NCI-H345 (cell line): ENCODE results near the gene CFAP74.

Experiments used
- DNase-seq: peaks from one replicate; lab custom pipeline; 2025; lab: John Stamatoyannopoulos, UW

Gene CFAP74

DNA sequence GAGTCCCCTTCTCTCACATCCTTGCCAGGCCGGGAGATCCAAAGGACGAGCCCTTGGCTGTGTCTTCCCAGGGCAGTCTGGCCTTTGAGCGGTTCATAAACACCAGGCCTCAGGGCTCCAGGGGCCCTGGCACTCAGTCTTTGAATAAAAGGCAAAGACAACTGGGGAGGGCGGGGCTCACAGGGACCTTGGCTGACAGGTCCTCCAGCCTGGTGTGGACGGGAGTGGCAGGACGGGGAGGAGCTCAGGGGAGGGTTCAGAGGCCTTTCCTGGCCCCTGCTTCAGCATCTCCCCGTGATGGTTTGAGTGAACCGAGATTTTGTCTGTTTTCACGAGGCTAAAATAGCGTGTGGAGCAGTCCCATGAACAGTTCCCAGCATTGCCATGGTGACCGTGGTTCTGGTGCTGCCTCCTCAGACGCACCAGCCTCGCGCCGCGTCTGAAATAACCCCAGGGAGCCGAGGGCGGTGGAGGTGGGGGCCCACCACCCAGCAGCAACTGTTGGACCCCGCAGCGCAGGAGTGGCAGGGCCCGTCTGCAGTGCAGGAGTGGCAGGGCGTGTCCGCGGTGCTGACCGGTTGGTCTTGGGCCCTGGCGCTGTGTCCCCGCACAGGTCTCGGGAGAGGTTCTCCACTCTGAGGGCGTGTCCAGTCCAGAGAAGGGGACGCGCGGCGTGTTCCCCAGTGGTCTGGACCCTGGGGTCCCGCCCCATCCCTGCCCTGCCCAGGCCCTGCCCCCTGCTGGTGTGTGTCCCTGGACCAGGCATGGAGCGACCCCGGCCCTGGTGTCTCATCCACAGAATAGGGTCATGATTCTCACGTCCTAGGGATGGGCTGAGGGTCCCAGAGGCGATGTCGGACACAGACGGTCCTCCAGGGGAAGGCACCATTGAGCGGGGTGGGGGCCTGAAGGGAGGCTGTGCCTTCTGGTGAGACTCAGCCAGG is 39.5 kb upstream of the CFAP74 start:
- DNase-seq = no peak

DNA sequence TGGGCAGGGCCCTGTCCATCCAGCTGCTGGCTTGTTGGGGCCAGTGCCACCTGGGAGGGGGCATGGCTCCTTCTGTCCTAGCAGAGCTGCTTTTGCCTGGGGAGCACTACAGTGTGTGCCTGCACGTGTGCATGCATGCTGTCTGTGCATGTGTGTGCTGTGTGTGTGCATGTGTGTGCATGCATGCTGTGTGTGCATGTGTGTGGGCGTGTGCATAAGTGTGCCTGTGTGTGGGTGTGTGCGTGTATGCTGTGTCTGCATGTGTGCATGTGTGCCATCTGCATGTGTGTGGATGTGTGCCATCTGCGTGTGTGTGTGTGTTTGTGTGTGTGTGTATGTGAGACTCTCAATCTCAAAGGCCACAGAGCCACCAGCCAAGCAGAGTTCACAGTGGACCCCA is 38.3 kb upstream of the CFAP74 start:
- no peak for DNase-seq

DNA sequence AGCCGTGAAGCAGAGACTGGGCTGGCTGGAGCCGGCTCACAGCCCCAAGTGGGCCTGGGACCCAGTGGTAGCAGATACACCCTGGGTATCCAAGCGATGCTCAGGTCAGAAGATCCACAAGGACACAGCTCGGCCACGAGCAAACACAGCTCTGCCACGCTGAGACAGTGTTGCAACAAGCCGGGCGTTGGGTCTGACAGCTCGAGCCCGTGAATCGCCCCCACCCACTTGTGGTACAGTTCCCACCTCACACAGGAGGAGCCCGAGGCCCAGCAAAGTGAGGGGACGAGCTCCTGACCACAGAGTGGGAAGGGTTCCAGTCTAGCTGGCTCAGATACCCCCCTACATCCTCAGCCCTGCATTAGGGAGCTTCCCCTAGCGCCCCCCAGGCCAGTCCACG is 37.7 kb upstream of the CFAP74 start:
- no peak for DNase-seq

DNA sequence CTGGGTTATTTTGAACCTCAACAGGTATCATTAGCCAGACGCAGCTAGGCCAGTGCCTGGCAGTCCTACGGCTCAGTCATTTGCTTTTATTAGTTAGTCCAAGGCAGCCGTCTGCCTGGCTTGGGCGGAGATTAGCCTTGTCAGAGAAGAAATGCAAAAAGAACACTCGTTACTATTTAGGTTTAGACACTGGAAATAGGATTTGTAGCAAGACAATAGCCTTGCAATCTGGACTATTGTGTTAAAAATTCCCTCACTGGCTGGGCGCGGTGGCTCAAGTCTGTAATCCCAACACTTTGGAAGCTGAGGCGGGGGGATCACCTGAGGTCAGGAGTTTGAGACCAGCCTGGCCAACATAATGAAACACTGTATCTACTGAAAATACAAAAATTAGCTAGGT is 35.7 kb upstream of the CFAP74 start:
- no peak for DNase-seq

DNA sequence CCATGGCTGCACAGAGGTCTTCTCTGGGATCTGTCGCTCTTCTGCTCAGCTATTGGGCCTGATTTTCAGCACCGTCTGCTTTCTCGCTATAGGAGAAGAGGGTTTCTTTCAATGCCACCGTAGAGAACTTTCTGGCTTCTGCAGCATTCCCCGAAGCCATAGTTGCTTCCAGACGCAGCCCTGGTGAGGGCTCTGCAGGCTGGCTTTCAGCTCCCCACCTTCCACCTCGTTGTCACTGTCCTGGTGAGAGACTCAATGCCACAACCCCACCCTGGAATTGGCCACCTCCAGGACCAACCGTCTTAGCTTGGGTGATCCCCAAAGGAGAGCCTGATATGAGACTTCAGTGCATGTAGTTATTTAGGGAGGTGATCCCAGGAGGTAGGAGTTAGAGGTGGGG is 34.6 kb upstream of the CFAP74 start:
- no peak for DNase-seq

DNA sequence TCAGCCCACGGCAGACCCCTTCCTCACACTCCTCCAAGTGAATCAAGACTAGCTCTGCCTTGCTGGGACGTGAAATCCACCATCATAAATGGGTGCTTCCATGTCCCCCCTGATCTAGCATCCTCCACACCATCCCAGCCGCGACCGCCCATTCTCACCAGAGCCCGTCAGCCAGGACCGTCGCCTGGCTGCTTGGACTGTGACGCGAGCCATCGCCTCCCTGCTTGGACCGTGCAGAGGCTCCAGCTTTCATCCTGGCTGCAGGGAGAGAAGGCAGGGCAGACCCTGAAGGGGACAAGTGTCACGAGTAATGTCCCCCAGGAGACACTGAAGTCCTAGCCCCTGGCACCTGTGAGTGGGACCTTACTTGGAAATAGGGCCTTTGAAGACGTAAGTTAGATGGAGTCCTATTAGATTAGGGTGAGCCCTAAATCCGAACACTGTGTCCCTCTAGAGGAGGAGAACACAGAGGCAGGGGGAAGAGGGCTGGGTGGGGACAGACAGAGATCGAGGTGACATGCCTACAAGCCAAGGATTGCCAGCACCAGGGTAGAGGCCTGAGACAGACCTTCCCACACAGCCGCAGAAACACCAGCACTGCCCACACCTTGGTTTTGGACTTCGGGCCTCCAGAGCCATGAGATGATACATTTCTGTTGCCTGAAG is 33.9 kb upstream of the CFAP74 start:
- no peak for DNase-seq

DNA sequence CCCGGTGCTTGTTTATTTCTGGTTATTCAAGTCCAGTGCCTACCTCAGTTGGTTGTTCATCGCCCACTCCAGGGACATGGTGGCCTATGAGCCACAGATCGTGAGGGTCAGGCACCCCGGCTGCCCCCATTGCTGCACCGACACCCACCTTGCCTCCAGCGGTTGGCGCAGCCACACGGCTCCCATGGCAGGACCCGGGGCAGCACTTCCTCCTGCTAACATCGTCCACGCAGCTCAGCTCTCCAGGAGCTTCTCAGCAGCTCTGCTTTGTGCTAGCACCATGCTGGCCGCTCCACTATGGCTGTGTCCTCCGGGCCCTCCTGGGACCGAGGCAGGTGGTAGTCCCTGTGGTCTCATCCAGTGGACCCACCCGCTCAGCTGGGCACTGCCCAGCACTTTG is 32.7 kb upstream of the CFAP74 start:
- no peak for DNase-seq

DNA sequence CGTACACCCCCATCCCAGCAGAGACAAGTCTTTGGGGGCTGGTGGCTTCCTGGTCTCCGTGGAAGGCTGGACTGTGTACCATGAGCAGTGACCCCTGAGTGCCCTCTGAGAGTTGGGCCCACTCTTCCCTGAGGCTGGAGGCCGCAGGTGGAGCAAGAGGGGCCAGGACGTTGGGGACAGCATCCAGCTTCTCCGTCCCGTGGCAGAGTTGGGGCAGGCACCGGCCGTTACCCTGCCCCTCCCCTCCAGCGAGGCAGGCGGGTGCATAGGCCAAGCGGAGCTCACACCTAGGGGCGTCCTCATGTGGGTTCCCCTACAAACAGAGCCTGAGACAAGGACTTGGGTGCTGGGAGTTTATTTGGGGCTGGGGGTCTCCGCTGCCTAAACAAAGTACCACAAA is 29.6 kb upstream of the CFAP74 start:
- no peak for DNase-seq

DNA sequence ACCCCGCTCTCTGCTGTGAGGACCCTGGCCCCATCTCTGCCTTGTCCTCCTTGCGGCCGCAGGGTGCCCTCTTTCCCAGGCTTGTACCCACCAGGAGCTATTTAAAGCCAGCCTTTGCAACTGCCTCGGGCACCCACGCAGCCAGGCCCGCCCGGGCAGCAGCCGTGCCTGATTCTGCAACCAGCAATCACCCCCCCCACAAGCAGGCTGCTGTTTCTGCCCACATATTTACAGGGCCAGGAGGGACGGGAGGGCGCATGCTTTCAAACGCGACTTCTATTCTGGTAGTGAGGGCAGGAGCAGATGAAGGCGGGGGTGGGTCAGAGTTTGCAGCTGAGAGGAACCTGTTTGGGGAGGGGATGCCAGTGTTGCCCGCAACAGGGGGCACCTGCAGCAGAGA is 29.2 kb upstream of the CFAP74 start:
- no peak for DNase-seq

DNA sequence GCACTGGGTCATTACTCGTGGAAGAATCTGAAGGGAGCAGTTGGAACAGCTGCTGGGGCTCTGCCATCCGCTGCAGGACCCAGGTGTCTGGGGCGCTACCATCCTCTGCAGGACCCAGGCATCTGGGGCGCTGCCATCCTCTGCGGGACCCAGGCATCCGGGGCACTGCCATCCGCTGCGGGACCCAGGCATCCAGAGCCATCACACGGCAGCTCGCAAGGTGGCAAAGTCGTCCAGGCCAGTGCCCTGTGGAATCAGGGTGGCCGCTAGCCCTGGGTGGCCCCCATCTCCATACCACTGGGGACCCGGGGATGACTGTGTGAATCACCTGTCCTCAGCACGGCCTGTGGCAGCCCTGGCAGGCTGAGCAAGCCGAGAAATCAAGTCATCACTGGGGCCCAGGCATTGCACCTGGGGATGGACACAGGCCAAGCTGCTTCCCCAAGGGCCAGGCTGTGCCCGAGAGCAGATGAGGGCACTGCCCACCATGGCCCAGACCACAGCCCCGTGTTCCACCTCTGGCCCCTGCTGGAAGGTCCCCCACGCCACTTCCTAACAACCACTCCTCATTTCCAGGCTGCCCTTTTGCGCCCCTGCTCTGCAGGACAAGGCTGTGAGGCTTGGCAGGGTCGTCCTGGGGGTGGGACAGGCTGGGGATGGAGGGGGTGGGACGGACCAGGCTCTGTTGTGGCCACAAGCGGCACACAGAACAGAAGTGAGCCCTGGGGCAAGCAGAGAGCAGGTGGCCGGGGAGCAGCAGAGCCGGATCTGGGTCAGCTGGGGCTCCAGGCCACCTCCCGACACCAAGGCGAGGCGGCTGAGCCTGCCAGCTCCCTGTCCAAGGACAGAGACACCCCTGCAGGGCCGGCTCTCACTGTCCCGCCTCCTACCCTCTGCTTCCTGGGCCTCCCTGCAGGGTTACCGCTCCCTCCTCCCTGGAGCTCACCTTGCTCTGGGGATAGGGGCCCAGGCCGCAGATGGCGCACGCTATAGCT is 28.3 kb upstream of the CFAP74 start:
- no peak for DNase-seq

DNA sequence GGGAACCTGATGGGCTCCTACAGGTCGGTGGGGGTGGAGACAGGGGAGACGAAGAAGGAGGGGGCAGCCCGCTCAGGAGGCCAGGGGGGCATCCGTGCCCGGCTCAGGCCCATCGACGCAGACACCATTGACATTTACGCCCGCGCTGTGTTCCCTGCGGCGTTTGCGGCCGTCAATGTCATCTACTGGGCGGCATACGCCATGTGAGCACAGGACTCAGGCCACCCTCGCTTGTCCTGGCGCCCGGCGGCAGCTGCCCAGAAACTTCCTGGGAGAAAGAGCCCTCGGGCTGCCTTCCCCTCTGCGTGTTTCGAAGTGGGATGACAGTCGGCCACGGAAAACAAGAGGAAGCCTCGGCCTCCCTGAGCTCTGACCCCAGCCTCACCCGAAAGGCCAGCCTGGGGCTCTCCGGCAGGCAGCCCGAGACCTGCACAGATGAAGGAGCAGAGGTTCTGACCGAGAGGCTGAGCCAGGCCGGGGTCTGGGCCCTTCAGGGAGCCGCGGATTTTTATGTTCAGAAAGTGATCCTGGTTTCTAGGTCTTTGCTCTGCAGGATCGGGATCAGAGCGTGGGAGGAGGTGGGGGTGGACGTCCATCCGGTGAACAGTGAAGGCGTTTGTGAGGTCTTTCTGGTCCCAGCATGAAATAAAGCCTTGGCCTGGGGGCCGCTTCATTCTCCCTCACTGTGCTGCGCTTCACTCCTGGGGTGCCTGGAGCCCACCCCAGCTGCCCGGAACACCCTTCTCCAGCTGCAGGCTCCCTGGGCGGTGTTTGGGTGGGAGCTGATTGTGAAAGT is 26.7 kb upstream of the CFAP74 start:
- DNase-seq = no peak

DNA sequence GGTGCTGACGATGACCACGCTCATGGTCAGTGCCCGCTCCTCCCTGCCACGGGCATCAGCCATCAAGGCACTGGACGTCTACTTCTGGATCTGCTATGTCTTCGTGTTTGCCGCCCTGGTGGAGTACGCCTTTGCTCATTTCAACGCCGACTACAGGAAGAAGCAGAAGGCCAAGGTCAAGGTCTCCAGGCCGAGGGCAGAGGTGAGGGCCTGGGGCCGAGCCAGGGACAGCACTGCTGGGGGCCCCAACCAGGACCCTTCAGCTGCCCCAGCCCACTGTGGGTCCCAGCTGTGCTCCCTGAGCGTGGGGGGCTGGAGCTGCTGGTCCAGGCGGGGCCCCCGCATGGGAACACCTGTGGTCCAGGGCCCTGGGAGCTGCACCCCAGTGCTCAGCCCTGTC is 26.0 kb upstream of the CFAP74 start:
- no peak for DNase-seq

DNA sequence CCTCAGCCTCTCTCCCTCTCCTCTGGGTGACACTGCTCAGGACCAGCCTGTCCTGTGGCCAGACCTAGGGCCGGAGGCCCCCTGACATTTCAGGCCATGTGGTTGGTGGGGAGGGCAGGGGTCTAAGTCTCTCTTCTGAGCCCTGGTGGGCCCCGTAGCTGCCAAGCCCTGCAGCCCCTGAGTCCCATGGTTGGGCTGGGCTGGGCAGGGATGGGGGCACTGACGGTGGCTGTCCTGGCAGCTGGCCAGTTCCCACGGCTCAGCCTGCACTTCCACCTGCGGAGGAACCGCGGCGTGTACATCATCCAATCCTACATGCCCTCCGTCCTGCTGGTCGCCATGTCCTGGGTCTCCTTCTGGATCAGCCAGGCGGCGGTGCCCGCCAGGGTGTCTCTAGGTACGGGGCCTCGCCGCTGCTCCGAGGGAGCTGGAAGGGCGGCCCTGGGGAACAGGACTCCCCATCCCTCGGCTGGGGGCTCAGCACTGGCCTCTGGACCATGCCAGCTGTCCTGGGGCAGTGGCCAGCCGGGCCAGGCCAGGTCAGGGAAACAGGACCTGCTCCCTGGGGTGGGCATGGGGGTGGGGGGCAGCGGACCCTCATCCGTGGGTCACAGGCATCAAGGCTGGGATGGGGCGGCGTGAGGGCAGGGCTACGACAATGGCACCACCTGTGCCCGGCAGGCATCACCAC is 25.4 kb upstream of the CFAP74 start:
- no peak for DNase-seq

DNA sequence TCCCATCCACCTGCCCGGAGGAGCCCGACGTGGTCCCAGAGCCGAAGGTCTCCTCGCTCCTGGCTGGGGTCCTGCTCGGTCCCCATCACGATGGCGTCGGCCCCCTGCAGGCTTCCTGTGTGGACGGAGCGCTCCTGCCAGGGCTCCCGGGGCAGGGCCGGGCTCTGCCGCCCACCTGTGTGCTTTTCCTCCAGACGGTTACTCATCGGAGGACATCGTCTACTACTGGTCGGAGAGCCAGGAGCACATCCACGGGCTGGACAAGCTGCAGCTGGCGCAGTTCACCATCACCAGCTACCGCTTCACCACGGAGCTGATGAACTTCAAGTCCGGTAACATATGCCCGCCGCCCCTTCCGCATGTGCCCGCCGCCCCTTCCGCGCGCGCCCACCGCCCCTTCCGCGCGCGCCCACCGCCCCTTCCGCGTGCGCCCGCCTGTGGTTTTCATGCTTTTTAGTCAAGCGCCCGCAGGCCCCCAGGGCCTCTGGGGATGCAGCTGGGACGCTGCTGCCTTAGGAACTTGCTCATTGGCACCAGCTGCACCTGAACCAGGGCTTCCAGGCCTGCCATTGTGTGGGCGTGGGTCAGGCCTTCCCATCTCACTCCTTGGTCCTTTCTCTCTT is 24.5 kb upstream of the CFAP74 start:
- DNase-seq = no peak

DNA sequence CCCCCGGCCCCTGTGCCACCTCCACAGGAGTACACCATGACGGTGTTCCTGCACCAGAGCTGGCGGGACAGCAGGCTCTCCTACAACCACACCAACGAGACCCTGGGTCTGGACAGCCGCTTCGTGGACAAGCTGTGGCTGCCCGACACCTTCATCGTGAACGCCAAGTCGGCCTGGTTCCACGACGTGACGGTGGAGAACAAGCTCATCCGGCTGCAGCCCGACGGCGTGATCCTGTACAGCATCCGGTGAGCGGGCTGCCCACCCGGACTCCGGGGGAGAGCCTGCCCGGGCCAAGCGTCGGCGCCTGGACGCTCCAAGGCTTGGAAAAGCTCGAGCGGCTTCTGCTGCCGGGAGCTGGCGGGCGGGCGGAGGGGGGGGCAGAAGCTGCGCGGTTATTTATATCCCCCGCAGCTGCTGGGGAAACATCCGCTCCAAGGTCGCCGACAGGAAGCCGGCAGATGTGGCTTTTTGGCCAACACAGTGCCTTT is 21.9 kb upstream of the CFAP74 start:
- no peak for DNase-seq

DNA sequence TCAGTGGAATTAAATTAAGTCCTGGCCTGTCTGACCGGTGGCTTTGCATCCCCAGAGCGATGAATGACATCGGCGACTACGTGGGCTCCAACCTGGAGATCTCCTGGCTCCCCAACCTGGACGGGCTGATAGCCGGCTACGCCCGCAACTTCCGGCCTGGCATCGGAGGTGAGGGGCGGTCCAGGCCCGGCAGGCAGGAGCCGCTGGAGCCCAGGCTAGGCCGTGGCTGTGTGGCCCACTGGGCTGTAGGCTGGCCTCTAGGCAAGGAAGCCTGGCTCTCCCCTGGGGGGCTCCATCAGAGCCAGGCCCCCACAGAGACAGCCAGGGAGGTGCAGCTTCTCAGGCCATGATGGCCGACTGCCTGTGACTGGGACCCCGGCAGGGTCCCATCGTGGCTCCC is 21.3 kb upstream of the CFAP74 start:
- no peak for DNase-seq

DNA sequence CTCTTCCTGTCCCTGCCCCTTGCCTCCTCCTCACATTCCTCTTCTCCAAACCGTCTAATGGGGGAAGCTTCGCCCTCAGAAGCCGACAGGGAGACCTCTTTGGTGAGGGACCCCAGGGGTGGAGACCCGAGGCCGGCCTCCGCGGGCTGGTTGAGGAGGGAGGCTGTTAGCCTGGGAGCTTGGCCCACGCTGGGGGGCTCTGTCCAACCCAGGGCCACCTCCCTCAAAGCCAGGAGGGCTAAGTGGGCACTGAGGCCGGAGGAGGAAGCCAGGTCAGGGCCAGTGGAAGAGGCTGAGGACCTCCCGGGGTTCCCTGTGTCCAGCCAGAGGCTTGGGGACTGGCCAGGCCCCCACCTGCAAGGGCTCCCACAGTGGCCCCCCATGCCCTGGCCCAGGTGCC is 20.9 kb upstream of the CFAP74 start:
- no peak for DNase-seq

DNA sequence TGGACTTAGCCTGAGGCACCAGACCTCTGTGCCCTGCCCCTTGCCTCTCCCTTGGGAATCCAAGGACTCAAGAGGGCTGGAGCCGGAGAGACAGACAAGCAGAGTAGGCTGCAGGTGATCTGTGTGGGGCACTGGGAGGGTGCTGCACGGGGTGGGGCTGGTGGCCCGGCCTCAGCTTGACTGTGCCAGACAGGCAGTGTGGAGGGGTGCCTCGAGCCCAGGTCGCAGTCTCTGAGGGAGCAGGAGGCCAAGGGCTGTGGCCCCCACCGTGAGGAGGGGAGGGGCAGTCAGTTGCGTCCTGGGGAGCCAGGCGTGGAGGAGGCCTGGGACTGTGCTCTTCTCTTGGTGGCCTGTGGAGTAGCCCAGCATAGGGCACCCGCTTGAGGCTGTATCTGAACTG is 19.6 kb upstream of the CFAP74 start:
- DNase-seq = no peak

DNA sequence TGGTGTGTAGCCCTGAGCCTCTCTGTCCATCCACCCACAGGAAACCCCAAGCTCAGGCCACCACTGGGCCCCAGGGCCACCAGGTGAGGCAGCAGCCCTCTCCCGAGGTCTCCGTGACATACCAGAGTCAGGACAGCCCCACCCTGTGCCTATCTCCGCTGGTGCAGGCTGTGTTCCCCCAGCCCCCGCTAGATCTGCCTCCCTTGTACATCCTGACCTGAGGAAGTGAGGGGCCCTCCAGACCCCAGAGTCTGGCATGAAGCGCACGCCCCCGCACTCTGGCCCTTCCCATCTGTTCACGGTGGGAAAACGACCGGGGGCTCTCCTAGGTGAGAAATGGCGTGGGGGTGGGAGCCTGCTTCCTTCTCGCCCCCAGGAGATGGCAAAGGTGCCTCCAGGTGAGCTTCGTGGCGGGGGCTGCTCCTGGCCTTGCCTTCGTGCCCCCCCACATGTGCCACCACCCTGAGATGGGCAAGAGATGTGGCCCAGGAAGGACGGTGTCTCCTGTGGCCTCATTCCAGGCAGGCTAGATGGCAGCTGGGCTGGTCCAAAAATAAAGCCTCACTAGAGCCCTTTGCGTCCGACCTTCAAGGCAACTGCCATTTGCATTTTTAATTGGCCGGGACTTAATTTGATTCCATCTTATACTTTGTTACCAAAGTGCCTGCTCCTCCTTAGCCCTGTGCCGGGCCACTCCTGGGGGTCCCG is 18.6 kb upstream of the CFAP74 start:
- DNase-seq = no peak

DNA sequence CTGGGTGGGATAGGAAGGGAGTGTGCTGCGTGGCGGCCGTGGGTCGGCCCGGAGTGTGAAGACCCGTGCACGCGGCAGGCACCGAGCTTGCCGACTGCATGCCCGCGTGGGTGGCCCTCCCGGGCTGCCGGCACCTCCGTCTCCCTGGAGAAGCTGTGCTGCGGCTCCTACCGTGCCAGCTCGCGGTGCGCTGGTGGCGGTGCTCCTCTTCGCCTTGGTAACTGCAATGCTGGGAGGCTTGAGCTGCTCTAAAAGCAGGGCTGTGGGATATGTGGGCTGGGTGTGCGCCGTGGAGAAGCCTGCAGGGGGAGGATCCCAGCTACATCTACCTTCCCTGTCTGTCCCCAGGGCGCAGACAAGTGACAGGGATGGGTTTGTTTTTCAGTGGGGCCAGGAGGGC is 18.0 kb upstream of the CFAP74 start:
- no peak for DNase-seq
